Panc1 (cell line): ENCODE measurements around the gene FTSJ3. TPM values are rescaled to one million over a fixed set of nuclear protein-coding genes. Genes with fewer than 3 reads are reported as not detected.

ENCODE experiments used
- ATAC-seq: fragments of 200-7000 bp; cut with Tn5 transposase; 2 replicates; pipeline ENCODE4 v1.9.1; 2020; ENCODE audit warnings: mild to moderate bottlenecking, moderate library complexity
- BruUV-seq: library from RNA; stranded (reverse); fragments of 400-500 nt; replicated peaks from 2 replicates; lab custom pipeline; 2021; lab: Mats Ljungman, UMichigan
- CTCF ChIA-PET: fragments of 300-600 bp; sonication (Branson Sonifier 250); formaldehyde crosslinking; loops from one replicate; lab custom pipeline; 2022; ENCODE audit warnings: antibody characterized with exemption; lab: Charles Lee
- POLR2A ChIA-PET: fragments of 300-600 bp; sonication (Branson Sonifier 250); formaldehyde crosslinking; loops from one replicate; lab custom pipeline; 2022; ENCODE audit warnings: antibody characterized with exemption; lab: Charles Lee
- DNase-seq: peaks from one replicate; pipeline ENCODE4 v3.0.0-alpha.2; 2010; ENCODE audit warnings: low read depth, low spot score
- H3K27ac ChIP-seq: 2 replicates; pipeline ENCODE4 v1.5.1; 2011; ENCODE audit warnings: mild to moderate bottlenecking, low read length, inconsistent platforms
- H3K27me3 ChIP-seq: fragments of 200-500 bp; sonication (Bioruptor generic); 2 replicates; pipeline ENCODE4 v1.6.0; 2014; ENCODE audit warnings: low read length, inconsistent platforms; ENCODE audit not compliant: control insufficient read depth, insufficient read depth
- H3K36me3 ChIP-seq: fragments of 200-500 bp; sonication (Bioruptor generic); 2 replicates; pipeline ENCODE4 v1.5.1; 2014; ENCODE audit warnings: inconsistent platforms, mild to moderate bottlenecking, low read length, moderate library complexity; ENCODE audit not compliant: control insufficient read depth, insufficient read depth
- H3K4me1 ChIP-seq: 2 replicates; pipeline ENCODE4 v1.5.1; 2011; ENCODE audit warnings: inconsistent platforms, mild to moderate bottlenecking, low read length, moderate library complexity; ENCODE audit not compliant: control insufficient read depth, insufficient read depth
- H3K4me3 ChIP-seq, 2 experiments: 2 replicates each; pipeline ENCODE4 v1.5.1; 2011 to 2012; ENCODE audit warnings: low read depth in 2 of 2, low read length in 2 of 2, mild to moderate bottlenecking in 2 of 2, inconsistent platforms in 1 of 2, moderate library complexity in 1 of 2
- H3K9me3 ChIP-seq: fragments of 200-500 bp; sonication (Bioruptor generic); 2 replicates; pipeline ENCODE4 v1.5.1; 2014; ENCODE audit warnings: low read depth, mild to moderate bottlenecking, inconsistent platforms, low read length, moderate library complexity; ENCODE audit not compliant: control insufficient read depth, insufficient read depth
- POLR2AphosphoS5 ChIP-seq: IDR thresholded peaks from 2 replicates; pipeline ENCODE4 v1.6.1; 2012; ENCODE audit warnings: mild to moderate bottlenecking, low read depth, low read length, moderate library complexity
- SIN3A ChIP-seq: IDR thresholded peaks from 2 replicates; pipeline ENCODE4 v1.6.1; 2012; ENCODE audit warnings: low read depth, mild to moderate bottlenecking, low read length, moderate library complexity, borderline replicate concordance; ENCODE audit not compliant: insufficient read depth
- TCF7L2 ChIP-seq: IDR thresholded peaks from 2 replicates; pipeline ENCODE4 v1.6.1; 2011; ENCODE audit warnings: mild to moderate bottlenecking, low read depth, low read length, inconsistent platforms
- in situ Hi-C: cut with HindIII; loops from 2 replicates; pipeline ENCODE4 v1.10.0; 2016; ENCODE audit warnings: low sequenced_read_pairs, low pct_unique_long_range_greater_than_20kb
- intact Hi-C: fragments of 100-400 bp; cut with micrococcal nuclease; formaldehyde crosslinking; loops from one replicate; pipeline ENCODE4 v1.10.0; 2022; ENCODE audit not compliant: unreplicated experiment
- total RNA-seq: library from RNA; stranded (reverse); gene quantifications from one replicate; pipeline ENCODE4 v1.2.1, GENCODE V29; 2021; ENCODE audit not compliant: unreplicated experiment
- TF ChIP-seq, protein P1 (sequence below), 2 experiments: IDR thresholded peaks; 2 replicates each; pipeline ENCODE4 v1.6.1; 2011 to 2012; ENCODE audit warnings: low read depth in 2 of 2, control low read depth in 1 of 2, low read length in 1 of 2, mild to moderate bottlenecking in 1 of 2, moderate library complexity in 1 of 2; ENCODE audit not compliant: insufficient read depth in 1 of 2
- TF ChIP-seq, protein P2 (sequence below): fragments of 450-650 bp; IDR thresholded peaks from 2 replicates; pipeline ENCODE4 v1.5.1; 2017; ENCODE audit warnings: mild to moderate bottlenecking

Gene FTSJ3
- total RNA-seq, 1 experiment from 2014 or later = 41.3 TPM

DNA sequence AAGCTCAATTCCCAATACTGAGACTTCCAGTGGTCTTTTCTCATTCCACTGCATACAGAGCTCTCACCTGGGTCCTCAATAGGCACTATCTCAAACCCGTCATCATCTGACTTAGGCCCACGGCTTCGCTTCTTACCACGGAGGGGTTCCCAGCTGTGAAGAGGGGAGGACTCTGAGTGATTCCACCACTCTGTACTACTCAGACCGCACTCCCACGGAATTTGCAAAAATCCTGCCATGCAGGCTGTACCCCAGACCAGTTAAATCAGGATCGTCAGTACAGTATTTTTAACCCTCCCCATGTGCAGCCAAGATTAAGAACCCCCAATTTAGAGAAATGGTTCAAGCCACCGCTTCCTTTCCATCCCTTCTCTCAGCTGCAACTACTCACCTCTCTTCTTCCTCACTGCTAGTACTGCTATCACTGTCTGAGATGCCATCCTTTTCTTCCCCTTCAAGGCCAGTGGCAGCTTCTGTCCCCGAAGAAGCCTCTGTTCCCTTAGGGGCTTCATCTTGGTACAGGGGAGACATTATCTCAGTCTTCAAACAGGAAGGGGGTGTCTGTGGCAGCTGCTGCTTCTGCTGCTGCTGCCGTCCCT, 6.4 kb downstream of the FTSJ3 start:
- in situ Hi-C loops (no loop called here), intact Hi-C loops (no loop called here)
- Histone ChIP-seq H3K27me3 (no peaks in the 10 kb centered on the region), H3K36me3 (peaks cover 38% of the 10 kb centered on the region), H3K4me3 (no peak overlapping the region), H3K9me3 (no peaks in the 10 kb centered on the region), H3K4me1 (peaks cover 5% of the 10 kb centered on the region; the same call in 1 of the 2 replicates), H3K27ac (no peak overlapping the region)
- ChIA-PET POLR2A (no interaction called here), CTCF (no interaction called here)
- DNase-seq = no peak
- BruUV-seq = no TSS peak
- no peak for ATAC-seq
- TF ChIP-seq SIN3A = no peak
- peak; percentile 46; the same call in 1 of the 2 replicates for TF ChIP-seq POLR2AphosphoS5

DNA sequence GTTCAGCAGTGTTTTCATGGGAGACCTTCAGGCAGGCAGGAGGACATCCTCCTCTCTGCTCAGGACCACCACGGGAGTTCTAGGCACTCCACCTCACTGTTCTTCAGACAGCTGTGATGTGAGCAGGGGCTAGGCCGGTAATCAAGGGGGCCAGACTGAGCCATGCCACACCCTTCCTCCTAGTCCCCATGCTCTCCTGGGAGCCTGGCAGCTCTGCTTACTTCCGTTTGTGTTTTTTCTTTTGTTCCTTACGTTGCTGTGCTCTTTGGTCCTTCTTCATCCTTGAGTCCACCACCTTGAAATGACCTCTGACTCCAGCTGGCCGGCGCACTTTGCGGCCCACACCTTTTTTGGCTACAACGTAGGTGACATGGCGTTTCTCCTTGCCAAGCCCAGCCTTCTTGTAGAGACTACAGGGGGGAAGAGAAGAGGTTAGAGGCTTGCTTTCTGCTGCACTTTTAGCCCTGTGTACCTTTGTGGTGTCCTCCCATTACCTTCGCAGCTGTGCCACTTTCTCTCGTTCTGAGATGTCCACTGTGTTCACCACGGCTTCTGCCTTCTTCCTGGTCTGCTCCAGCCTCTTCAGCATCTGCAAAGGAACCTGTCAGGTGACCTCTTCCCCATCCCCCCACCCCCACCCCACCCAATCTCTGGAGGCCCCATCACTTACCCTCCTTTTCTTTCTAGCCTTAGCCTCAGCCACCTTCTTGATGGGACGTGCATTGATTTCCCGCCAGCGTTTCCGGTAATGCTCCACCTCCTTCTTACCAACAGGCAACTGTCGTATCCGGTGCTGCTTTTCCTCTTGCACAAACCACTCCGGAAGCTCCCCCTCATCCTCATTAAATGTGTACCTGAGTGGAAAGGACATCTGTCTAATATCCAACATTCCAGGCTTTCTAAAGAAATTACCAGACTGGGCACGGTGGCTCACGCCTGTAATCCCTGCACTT, 7.6 kb downstream of the FTSJ3 start:
- TF ChIP-seq TCF7L2 = no peak
- no peak for TF ChIP-seq SIN3A
- TF ChIP-seq, protein P1, sequence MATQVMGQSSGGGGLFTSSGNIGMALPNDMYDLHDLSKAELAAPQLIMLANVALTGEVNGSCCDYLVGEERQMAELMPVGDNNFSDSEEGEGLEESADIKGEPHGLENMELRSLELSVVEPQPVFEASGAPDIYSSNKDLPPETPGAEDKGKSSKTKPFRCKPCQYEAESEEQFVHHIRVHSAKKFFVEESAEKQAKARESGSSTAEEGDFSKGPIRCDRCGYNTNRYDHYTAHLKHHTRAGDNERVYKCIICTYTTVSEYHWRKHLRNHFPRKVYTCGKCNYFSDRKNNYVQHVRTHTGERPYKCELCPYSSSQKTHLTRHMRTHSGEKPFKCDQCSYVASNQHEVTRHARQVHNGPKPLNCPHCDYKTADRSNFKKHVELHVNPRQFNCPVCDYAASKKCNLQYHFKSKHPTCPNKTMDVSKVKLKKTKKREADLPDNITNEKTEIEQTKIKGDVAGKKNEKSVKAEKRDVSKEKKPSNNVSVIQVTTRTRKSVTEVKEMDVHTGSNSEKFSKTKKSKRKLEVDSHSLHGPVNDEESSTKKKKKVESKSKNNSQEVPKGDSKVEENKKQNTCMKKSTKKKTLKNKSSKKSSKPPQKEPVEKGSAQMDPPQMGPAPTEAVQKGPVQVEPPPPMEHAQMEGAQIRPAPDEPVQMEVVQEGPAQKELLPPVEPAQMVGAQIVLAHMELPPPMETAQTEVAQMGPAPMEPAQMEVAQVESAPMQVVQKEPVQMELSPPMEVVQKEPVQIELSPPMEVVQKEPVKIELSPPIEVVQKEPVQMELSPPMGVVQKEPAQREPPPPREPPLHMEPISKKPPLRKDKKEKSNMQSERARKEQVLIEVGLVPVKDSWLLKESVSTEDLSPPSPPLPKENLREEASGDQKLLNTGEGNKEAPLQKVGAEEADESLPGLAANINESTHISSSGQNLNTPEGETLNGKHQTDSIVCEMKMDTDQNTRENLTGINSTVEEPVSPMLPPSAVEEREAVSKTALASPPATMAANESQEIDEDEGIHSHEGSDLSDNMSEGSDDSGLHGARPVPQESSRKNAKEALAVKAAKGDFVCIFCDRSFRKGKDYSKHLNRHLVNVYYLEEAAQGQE (IDR thresholded peaks at IDR 0.05; ENCODE audit: insufficient read depth in 1 of 2, low read depth in 2 of 2, low read length in 1 of 2) = no peak
- TF ChIP-seq, protein P2, sequence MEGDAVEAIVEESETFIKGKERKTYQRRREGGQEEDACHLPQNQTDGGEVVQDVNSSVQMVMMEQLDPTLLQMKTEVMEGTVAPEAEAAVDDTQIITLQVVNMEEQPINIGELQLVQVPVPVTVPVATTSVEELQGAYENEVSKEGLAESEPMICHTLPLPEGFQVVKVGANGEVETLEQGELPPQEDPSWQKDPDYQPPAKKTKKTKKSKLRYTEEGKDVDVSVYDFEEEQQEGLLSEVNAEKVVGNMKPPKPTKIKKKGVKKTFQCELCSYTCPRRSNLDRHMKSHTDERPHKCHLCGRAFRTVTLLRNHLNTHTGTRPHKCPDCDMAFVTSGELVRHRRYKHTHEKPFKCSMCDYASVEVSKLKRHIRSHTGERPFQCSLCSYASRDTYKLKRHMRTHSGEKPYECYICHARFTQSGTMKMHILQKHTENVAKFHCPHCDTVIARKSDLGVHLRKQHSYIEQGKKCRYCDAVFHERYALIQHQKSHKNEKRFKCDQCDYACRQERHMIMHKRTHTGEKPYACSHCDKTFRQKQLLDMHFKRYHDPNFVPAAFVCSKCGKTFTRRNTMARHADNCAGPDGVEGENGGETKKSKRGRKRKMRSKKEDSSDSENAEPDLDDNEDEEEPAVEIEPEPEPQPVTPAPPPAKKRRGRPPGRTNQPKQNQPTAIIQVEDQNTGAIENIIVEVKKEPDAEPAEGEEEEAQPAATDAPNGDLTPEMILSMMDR = no peak
- in situ Hi-C loops (no loop called here), intact Hi-C loops (no loop called here)
- CTCF ChIA-PET = no interaction called here
- H3K27me3 ChIP-seq = no peaks in the 10 kb centered on the region
- DNase-seq (no peak), ATAC-seq (peak; percentile 23; the same call in 1 of the 2 replicates)
- BruUV-seq = TSS peak; percentile 92
- peaks cover 3% of the 10 kb centered on the region; the same call in 1 of the 2 replicates for H3K4me1 ChIP-seq
- H3K4me3 ChIP-seq = no peak overlapping the region
- H3K9me3 ChIP-seq = no peaks in the 10 kb centered on the region
- POLR2A ChIA-PET = no interaction called here
- H3K27ac ChIP-seq = no peak overlapping the region
- peaks cover 29% of the 10 kb centered on the region for H3K36me3 ChIP-seq
